SK-N-SH treated with all-trans-retinoic acid at 6 μM for 48 hours (cell line): ENCODE measurements around the gene NPAS3.

Source experiments
- ARNTL ChIP-seq: fragments of 450-650 bp; formaldehyde crosslinking; IDR thresholded peaks from 2 replicates; pipeline ENCODE4 v1.5.0; 2020; ENCODE audit warnings: low read depth, mild to moderate bottlenecking, moderate library complexity, borderline replicate concordance
- CSDC2 ChIP-seq: fragments of 250-450 bp; sonication (Bioruptor Pico); IDR thresholded peaks from 2 replicates; pipeline ENCODE4 v1.5.0; 2020; ENCODE audit warnings: mild to moderate bottlenecking, moderate library complexity
- CSRNP3 ChIP-seq: fragments of 250-450 bp; sonication (Bioruptor Pico); IDR thresholded peaks from 2 replicates; pipeline ENCODE4 v1.5.1; 2021; ENCODE audit warnings: mild to moderate bottlenecking, moderate library complexity
- ESRRG ChIP-seq: fragments of 250-450 bp; sonication (Bioruptor Pico); IDR thresholded peaks from 2 replicates; pipeline ENCODE4 v1.6.1; 2021; ENCODE audit warnings: mild to moderate bottlenecking
- PPARA ChIP-seq: fragments of 250-450 bp; sonication (Bioruptor Pico); IDR thresholded peaks from 2 replicates; pipeline ENCODE4 v1.5.0; 2020; ENCODE audit warnings: mild to moderate bottlenecking, borderline replicate concordance
- ZFP3 ChIP-seq: fragments of 250-450 bp; sonication (Bioruptor Pico); IDR thresholded peaks from 2 replicates; pipeline ENCODE4 v1.5.0; 2020; ENCODE audit warnings: mild to moderate bottlenecking, moderate library complexity
- ZFP30 ChIP-seq: fragments of 450-650 bp; formaldehyde crosslinking; IDR thresholded peaks from 2 replicates; pipeline ENCODE4 v1.5.0; 2022; ENCODE audit warnings: mild to moderate bottlenecking, moderate library complexity
- ZNF70 ChIP-seq: fragments of 450-650 bp; formaldehyde crosslinking; IDR thresholded peaks from 2 replicates; pipeline ENCODE4 v1.5.0; 2020; ENCODE audit warnings: mild to moderate bottlenecking, moderate library complexity
- ZNF8 ChIP-seq: fragments of 450-650 bp; formaldehyde crosslinking; IDR thresholded peaks from 2 replicates; pipeline ENCODE4 v1.5.0; 2020; ENCODE audit warnings: mild to moderate bottlenecking, moderate library complexity
- TF ChIP-seq, protein P1 (sequence below): fragments of 250-450 bp; sonication (Bioruptor Pico); IDR thresholded peaks from 2 replicates; pipeline ENCODE4 v1.8.0; 2020; ENCODE audit warnings: mild to moderate bottlenecking, moderate library complexity, borderline replicate concordance

GRCh38 chr14:33634631-33635030 is 696.0 kb downstream of the NPAS3 start:
- TF ChIP-seq, protein P1, sequence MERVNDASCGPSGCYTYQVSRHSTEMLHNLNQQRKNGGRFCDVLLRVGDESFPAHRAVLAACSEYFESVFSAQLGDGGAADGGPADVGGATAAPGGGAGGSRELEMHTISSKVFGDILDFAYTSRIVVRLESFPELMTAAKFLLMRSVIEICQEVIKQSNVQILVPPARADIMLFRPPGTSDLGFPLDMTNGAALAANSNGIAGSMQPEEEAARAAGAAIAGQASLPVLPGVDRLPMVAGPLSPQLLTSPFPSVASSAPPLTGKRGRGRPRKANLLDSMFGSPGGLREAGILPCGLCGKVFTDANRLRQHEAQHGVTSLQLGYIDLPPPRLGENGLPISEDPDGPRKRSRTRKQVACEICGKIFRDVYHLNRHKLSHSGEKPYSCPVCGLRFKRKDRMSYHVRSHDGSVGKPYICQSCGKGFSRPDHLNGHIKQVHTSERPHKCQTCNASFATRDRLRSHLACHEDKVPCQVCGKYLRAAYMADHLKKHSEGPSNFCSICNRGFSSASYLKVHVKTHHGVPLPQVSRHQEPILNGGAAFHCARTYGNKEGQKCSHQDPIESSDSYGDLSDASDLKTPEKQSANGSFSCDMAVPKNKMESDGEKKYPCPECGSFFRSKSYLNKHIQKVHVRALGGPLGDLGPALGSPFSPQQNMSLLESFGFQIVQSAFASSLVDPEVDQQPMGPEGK (CRISPR knock-in tag): no peak
- no peak for TF ChIP-seq ZNF8 (CRISPR knock-in tag)
- no peak for TF ChIP-seq CSDC2 (CRISPR knock-in tag)
- TF ChIP-seq ZFP3 (CRISPR knock-in tag): no peak
- no peak for TF ChIP-seq ESRRG (CRISPR knock-in tag)
- TF ChIP-seq PPARA (CRISPR knock-in tag): no peak
- no peak for TF ChIP-seq CSRNP3
- TF ChIP-seq ARNTL (CRISPR knock-in tag): no peak
- no peak for TF ChIP-seq ZNF70 (CRISPR knock-in tag)
- TF ChIP-seq ZFP30 (CRISPR knock-in tag): no peak
